A673 (cell line): ENCODE measurements around the gene PLCB2. TPM values are rescaled to one million over a fixed set of nuclear protein-coding genes. Genes with fewer than 3 reads are reported as not detected.

Experiments
- BruUV-seq: library from RNA; stranded (reverse); fragments of 400-500 nt; replicated peaks from 2 replicates; lab custom pipeline; 2021; lab: Mats Ljungman, UMichigan
- CTCF ChIA-PET: fragments of 300-600 bp; sonication (Branson Sonifier 250); formaldehyde crosslinking; loops from one replicate; lab custom pipeline; 2022; ENCODE audit warnings: antibody characterized with exemption; lab: Charles Lee
- POLR2A ChIA-PET: fragments of 300-600 bp; sonication (Branson Sonifier 250); formaldehyde crosslinking; loops from one replicate; lab custom pipeline; 2022; ENCODE audit warnings: antibody characterized with exemption; ENCODE audit not compliant: low non-redundant PET; lab: Charles Lee
- DNase-seq: peaks from one replicate; pipeline ENCODE4 v3.0.0-alpha.2; 2015; ENCODE audit warnings: low spot score
- H3K27ac ChIP-seq: fragments of 200-600 bp; sonication (generic); 2 replicates; pipeline ENCODE4 v1.5.1; 2016; ENCODE audit warnings: mixed run types, low read depth, mild to moderate bottlenecking, mixed read lengths, antibody characterized with exemption, low read length; ENCODE audit not compliant: poor library complexity, severe bottlenecking
- H3K27me3 ChIP-seq: fragments of 200-600 bp; sonication (generic); replicated peaks from 2 replicates; pipeline ENCODE4 v1.6.1; 2017; ENCODE audit warnings: mixed run types, low read depth, mild to moderate bottlenecking, mixed read lengths, antibody characterized with exemption, low read length; ENCODE audit not compliant: insufficient read depth, poor library complexity
- H3K36me3 ChIP-seq: fragments of 200-600 bp; sonication (generic); 2 replicates; pipeline ENCODE4 v1.6.1; 2016; ENCODE audit warnings: mixed run types, mild to moderate bottlenecking, mixed read lengths, antibody characterized with exemption, low read length; ENCODE audit not compliant: insufficient read depth, poor library complexity, severe bottlenecking
- H3K4me1 ChIP-seq: fragments of 200-600 bp; sonication (generic); 2 replicates; pipeline ENCODE4 v1.6.1; 2017; ENCODE audit warnings: mixed run types, mild to moderate bottlenecking, mixed read lengths, antibody characterized with exemption, low read length; ENCODE audit not compliant: insufficient read depth, poor library complexity, severe bottlenecking
- H3K4me3 ChIP-seq: fragments of 200-600 bp; sonication (generic); 2 replicates; pipeline ENCODE4 v1.5.1; 2016; ENCODE audit warnings: low read depth, mixed run types, mild to moderate bottlenecking, mixed read lengths, low read length; ENCODE audit not compliant: poor library complexity, severe bottlenecking
- H3K9me3 ChIP-seq: fragments of 200-600 bp; sonication (generic); 2 replicates; pipeline ENCODE4 v1.6.1; 2016; ENCODE audit warnings: mixed run types, low read depth, mild to moderate bottlenecking, mixed read lengths, antibody characterized with exemption, low read length; ENCODE audit not compliant: poor library complexity, severe bottlenecking
- CTCF ChIP-seq: fragments of 300-800, 200-600 bp; sonication (generic); conservative IDR thresholded peaks from 2 replicates; pipeline ENCODE4 v1.5.1; 2017; ENCODE audit warnings: low read depth, mild to moderate bottlenecking, antibody characterized with exemption, low read length, moderate library complexity, mixed read lengths
- EZH2 ChIP-seq: fragments of 200-600 bp; sonication (generic); IDR thresholded peaks from 2 replicates; pipeline ENCODE4 v1.6.1; 2017; ENCODE audit warnings: borderline replicate concordance, low read depth, mild to moderate bottlenecking, mixed read lengths, antibody characterized with exemption, low read length; ENCODE audit not compliant: poor library complexity, severe bottlenecking
- intact Hi-C: fragments of 100-400 bp; cut with micrococcal nuclease; formaldehyde crosslinking; loops from one replicate; pipeline ENCODE4 v1.10.0; 2022; ENCODE audit not compliant: unreplicated experiment
- total RNA-seq: library from RNA; stranded (reverse); gene quantifications from 2 replicates; pipeline ENCODE4 v1.2.3, GENCODE V29; 2021

Gene PLCB2
- total RNA-seq, 1 experiment from 2014 or later, result 5.6 TPM

- ChIA-PET CTCF (no interaction called here), POLR2A (no interaction called here)
- DNase-seq, result no peak
- Histone ChIP-seq H3K4me3 (no peak overlapping the region), H3K4me1 (peaks cover 1% of the 10 kb centered on the region), H3K9me3 (no peaks in the 10 kb centered on the region), H3K36me3 (no peaks in the 10 kb centered on the region), H3K27me3 (no peaks in the 10 kb centered on the region), H3K27ac (no peak overlapping the region)
- TF ChIP-seq EZH2 (no peak), CTCF (no peak)
- BruUV-seq, result no TSS peak
- intact Hi-C loops, result no loop called here
Measured at GRCh38 chr15:40296561-40297230, 11.0 kb downstream of the PLCB2 start.

- BruUV-seq, result no TSS peak
- no peaks in the 10 kb centered on the region for H3K9me3 ChIP-seq
- DNase-seq, result no peak
- H3K27me3 ChIP-seq, result no peaks in the 10 kb centered on the region
- TF ChIP-seq CTCF (no peak), EZH2 (no peak)
- CTCF ChIA-PET, result no interaction called here
- H3K4me1 ChIP-seq, result peaks cover 8% of the 10 kb centered on the region
- H3K4me3 ChIP-seq, result no peak overlapping the region
- H3K36me3 ChIP-seq, result no peaks in the 10 kb centered on the region
- H3K27ac ChIP-seq, result no peak overlapping the region
- POLR2A ChIA-PET, result no interaction called here
- intact Hi-C loops, result no loop called here
Measured at GRCh38 chr15:40295877-40296560, 11.7 kb downstream of the PLCB2 start.

GRCh38 chr15:40295297-40295696, 12.4 kb downstream of the PLCB2 start:
- ChIA-PET CTCF (interaction anchor here (0.6 kb wide), 1 partner anchor 1170 kb away, joined by 3 read pairs; no protein-coding TSS in a partner anchor), POLR2A (no interaction called here)
- no peaks in the 10 kb centered on the region for H3K9me3 ChIP-seq
- peaks cover 15% of the 10 kb centered on the region for H3K4me1 ChIP-seq
- intact Hi-C loops, result no loop called here
- H3K36me3 ChIP-seq, result no peaks in the 10 kb centered on the region
- H3K4me3 ChIP-seq, result no peak overlapping the region
- no peak overlapping the region for H3K27ac ChIP-seq
- no peak for DNase-seq
- no peak for TF ChIP-seq EZH2
- no peak for TF ChIP-seq CTCF
- BruUV-seq, result no TSS peak
- H3K27me3 ChIP-seq, result no peaks in the 10 kb centered on the region
